Nucleus accumbens (tissue), 56 donors: Measurements from ENCODE around the gene TRIM74.
A peak's percentile ranks its signal among the peaks of the same experiment; 100 is the strongest.
"Not testable (repeated sequence)": the region's sequence is repeated elsewhere in the genome, so short reads cannot be mapped to it uniquely, and the experiment has no call there.

Source experiments
- DNase-seq, 56 donors: peaks; one replicate each; lab custom pipeline; 2025; lab: John Stamatoyannopoulos, UW

Gene TRIM74

GRCh38 chr7:72960626-72961345, 8.5 kb downstream of the TRIM74 start:
- not testable (repeated sequence) for DNase-seq

- DNase-seq, result not testable (repeated sequence)
These were observed 9.2 kb downstream of the TRIM74 start for GRCh38 chr7:72960029-72960428.

DNA sequence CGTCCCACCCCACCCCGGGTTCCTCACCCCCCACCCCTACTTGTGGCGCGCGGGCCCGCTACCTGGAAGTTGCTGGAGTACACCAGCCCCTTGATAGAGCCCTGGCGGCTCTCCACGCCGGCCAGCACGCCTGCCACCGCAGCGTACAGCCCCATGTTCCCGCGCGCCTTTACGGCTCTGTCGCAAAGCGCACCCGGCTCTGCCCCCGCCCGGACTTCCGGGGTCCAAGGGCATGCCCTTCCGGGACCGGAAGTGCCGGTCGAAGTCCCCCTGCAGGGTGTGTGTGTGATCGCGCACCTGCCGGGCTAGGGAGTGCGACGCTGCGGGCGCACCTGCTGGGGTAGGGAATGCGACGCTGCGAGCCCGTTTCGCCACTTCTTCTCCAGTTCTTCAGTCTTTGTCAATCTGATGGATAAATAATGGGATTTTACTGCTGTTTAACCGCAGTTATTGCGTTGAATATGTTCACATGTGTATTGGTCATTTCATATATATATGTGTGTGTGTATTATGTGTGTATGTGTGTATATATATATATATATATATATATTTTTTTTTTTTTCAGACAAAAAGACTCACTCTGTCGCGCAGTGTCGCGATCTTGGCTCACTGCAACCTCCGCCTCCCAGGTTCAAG, 14.6 kb downstream of the TRIM74 start:
- DNase-seq, result not testable (repeated sequence)

DNA sequence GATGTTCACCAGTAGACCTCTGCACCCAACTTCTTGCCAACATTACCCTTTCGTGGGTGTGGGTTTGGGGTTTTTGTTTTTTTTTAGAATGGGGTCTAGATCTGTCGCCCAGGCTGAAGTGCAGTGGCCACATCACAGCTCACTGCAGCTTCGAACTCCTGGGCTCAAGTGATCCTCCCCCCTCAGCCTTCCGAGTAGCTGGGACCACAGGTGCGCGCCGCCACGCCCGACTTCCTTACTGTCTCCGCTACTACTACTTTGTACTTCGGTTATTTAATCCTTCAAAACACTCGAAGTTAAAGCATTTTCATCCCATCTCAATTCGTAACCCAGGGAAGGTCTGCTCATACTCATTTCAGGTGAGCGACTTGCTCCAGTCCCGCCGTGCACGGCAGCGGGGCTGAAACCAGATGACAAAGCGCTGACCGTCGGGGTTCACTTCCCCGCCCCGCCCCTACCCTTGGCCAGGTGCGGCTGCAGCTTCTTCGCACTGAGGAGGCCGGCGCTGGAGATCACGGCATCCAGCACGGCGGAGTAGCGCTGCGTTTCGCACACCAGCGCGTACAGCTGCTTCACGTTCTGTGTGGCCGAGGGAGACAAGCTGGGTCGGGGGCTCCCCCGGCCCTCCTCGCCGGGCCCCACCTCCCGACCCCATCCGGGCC, 15.2 kb downstream of the TRIM74 start:
- DNase-seq, result not testable (repeated sequence)

DNA sequence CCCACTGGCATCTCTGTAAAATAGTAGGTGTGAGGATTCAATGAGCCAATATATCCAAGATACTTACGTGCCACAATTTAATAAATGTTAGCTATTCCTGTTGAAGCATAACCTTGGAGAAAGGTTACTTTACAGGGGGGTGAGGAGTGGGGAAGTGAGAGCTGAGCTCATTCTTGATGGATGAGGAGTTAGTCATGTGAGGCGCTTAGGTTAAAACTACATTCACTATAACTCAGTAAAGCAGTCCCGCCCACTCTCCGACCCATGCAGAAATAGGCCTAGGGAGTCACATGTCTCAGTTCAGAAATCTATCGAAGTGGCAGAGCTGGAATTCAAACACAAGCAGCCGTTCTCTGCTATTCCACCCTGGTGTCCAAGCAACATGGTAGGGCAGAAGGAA, 18.8 kb downstream of the TRIM74 start:
- not testable (repeated sequence) for DNase-seq

DNA sequence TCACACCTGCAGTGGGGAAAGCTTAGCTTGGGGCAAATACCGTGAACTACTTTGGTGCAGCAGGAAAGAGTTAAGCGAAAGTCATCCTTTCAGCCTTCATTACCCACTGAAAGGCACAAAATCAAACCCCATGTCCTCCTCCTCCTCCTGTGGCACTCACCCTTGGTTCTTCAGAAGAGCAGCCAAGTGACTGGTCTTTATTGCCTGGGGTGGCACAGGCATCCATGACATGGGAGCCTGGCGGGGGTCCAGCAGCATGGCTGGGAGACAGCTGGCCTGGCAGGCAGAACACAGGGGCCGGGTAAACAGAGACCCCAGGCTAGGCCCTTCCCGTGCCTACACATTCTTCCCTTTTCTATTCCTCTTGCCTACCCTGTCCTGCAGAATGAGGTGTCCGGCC, 19.6 kb downstream of the TRIM74 start:
- DNase-seq, result peak in 3 of 56 donors; percentile 0 to 26 (median 2)

DNA sequence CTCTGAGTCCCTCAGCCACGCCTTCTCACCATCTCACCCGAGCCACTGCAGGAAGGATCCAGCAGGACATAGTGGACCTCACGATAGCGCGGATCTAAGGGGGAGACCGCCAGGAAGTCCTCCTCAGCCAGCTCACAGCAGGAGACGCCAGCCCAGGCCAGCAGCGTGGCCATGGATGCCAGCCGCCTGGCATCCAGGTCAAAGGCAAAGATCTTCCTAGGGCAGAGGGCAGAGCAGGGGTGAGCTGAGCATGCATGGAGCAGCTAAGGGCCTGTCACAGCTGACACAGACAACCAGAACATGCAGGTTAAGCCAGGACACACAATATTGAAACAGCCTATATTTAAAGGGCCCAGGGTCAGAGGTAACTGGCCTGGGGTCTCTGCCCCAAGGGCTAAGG, 20.0 kb downstream of the TRIM74 start:
- not testable (repeated sequence) for DNase-seq

GRCh38 chr7:72948714-72949113, 20.6 kb downstream of the TRIM74 start:
- not testable (repeated sequence) for DNase-seq

GRCh38 chr7:72946130-72946745, 23.0 kb downstream of the TRIM74 start:
- DNase-seq, result not testable (repeated sequence)

GRCh38 chr7:72945597-72945996, 23.7 kb downstream of the TRIM74 start:
- DNase-seq, result not testable (repeated sequence)

DNA sequence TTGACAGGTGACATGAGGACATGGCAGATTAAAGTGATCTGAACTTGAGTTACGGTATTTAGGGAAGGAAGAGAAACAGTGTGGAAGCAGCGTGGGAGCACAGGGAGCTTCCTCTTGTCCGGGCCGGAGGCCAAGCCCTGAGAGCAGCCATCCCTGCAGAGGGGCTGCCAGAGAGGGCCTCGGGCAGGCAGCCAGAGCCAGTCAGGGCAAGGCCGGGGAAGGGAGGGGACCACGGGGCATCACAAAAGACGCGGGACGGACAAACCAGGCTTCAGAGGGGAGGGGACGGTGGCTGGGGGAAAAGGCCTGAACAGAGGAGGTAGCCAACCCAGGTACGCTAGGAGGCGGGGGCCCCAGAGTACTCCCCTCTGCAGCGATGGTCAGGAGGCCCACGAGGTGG, 24.3 kb downstream of the TRIM74 start:
- DNase-seq, result peak in 1 of 56 donors; percentile 4

GRCh38 chr7:72942956-72943355, 26.3 kb downstream of the TRIM74 start:
- not testable (repeated sequence) for DNase-seq

DNA sequence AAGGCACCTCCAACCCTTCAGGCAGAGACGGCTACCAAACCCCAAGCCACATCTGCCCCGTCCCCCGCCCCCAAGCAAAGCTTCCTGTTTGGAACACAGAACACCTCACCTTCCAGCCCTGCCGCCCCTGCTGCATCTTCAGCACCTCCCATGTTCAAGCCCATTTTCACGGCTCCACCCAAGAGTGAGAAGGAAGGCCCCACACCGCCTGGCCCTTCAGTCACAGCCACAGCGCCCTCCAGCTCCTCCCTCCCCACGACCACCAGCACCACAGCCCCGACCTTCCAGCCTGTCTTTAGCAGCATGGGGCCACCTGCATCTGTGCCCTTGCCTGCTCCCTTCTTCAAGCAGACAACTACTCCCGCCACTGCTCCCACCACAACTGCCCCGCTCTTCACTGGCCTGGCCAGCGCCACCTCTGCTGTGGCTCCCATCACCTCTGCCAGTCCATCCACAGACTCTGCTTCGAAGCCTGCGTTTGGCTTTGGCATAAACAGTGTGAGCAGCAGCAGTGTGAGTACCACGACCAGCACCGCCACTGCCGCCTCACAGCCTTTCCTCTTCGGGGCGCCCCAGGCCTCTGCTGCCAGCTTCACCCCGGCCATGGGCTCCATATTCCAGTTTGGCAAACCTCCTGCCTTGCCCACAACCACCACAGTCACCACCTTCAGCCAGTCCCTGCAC, 27.1 kb downstream of the TRIM74 start:
- not testable (repeated sequence) for DNase-seq

DNA sequence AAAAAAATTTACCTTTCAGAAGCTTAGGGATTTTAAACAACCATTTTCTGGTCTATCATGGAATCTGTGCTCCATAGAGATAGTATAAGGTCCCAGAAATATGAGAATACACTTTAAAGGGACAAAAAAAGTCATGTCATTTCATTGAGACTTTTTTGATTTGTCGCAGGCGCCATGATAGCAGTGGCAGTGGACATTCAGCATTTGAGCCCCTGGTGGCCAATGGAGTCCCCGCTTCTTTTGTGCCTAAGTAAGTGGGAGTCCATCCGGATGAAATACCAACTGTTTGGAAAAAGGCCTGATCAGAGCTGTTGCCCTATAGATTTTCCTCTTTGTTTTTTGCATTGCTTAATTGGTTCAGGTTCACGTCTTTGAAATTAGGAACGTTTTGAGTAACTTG, 41.0 kb downstream of the TRIM74 start:
- not testable (repeated sequence) for DNase-seq

- DNase-seq, result not testable (repeated sequence)
These were observed 41.5 kb downstream of the TRIM74 start for GRCh38 chr7:72927791-72928190.

- DNase-seq, result peak in 3 of 56 donors; percentile 0 to 41 (median 7)
These were observed 43.6 kb downstream of the TRIM74 start for GRCh38 chr7:72925546-72926120.

GRCh38 chr7:72924733-72925545, 44.3 kb downstream of the TRIM74 start, which contains the start of gene POM121:
Gene POM121 (plus strand): TSS chr7:72925095. CDS start chr7:72925122, 27 bp downstream.
- peak in 55 of 56 donors; percentile 7 to 88 (median 70) for DNase-seq

- DNase-seq, result no peak
These were observed 44.9 kb downstream of the TRIM74 start for GRCh38 chr7:72924386-72924732.

DNA sequence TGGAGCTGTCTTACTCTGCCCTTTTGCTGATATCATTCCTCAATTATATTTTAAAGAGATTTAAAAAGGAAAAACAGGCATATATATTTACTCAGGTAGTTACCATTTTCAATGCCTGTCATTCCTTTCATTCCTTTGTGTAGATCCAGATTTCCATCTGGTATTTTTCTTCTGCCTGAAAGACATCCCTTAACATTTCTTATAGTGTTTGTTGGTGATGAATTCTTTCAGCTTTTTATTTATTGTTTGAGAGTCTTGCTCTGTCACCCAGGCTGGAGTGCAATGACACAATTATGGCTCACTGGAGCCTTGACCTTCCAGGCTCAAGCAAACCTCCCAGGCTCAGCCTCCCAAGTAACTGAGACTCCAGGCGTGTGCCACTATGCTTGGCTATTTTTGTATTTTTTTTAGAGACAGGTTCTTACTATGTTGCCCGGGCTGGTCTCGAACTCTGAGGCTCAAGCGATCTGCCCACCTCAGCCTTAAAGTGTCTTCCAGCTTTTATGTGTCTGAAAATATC, 50.0 kb downstream of the TRIM74 start:
- DNase-seq, result no peak
